ENCODE results near the gene COPZ2. TPM values are rescaled to one million over a fixed set of nuclear protein-coding genes. Genes with fewer than 3 reads are reported as not detected.

Gene COPZ2
- total RNA-seq, 1 donor from 2014 or later, result not detected

DNA sequence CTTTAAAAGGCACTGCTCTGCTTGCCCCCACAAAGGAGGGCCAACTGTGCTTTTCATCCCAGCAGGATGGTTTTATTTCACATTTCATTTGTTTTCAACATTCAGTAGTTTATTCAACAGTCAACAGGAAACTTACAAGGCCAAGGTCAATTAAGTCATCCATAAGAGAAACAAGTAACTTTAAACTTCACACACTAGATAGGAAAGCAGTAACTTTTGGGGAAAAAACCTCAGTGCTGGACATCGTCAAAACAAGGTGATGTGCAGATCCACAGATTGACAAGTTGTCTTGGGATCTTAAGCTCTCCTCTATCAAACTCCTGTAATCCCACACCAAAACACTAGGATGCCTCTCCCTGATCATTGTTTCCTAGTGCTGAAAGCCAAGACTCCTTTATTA, 29.1 kb upstream of the COPZ2 start:
- Mint-ChIP-seq H3K27ac (ENCODE audit: unreplicated experiment) (no peak overlapping the region), H3K4me1 (ENCODE audit: low read depth, unreplicated experiment) (no peaks in the 10 kb centered on the region), H3K9me3 (ENCODE audit: unreplicated experiment) (no peaks in the 10 kb centered on the region), H3K36me3 (ENCODE audit: unreplicated experiment) (peaks cover 4% of the 10 kb centered on the region), H3K4me3 (ENCODE audit: unreplicated experiment) (no peak overlapping the region), H3K27me3 (ENCODE audit: unreplicated experiment) (peaks cover 2% of the 10 kb centered on the region)
- DNase-seq, result no peak
- TF ChIP-seq CTCF (IDR thresholded peaks at IDR 0.05; ENCODE audit: partially characterized antibody, unreplicated experiment), result no peak

DNA sequence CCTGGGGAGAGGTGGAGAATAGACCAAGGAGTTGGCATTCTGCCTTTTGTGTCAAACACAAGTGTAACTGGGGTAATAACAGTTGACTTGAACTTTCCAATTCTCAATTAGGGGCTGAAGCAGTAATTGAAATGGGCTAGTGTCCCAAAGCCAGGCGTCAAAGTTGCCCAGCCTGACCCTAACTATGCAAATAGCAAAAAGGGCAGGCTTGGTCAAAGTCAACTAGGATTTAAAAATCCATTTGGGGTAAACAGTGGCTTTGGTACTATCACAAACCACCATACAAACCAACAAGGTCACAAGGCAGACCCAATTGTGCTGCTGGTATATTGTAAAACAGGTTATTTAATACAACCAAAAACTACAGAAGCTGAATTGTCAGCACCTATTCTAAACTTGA, 28.6 kb upstream of the COPZ2 start:
- Mint-ChIP-seq H3K4me3 (ENCODE audit: unreplicated experiment) (no peak overlapping the region), H3K27me3 (ENCODE audit: unreplicated experiment) (peaks cover 2% of the 10 kb centered on the region), H3K9me3 (ENCODE audit: unreplicated experiment) (no peaks in the 10 kb centered on the region), H3K36me3 (ENCODE audit: unreplicated experiment) (peaks cover 4% of the 10 kb centered on the region), H3K27ac (ENCODE audit: unreplicated experiment) (no peak overlapping the region), H3K4me1 (ENCODE audit: low read depth, unreplicated experiment) (no peaks in the 10 kb centered on the region)
- TF ChIP-seq CTCF (IDR thresholded peaks at IDR 0.05; ENCODE audit: partially characterized antibody, unreplicated experiment), result no peak
- no peak for DNase-seq

GRCh38 chr17:48064638-48065037, 27.0 kb upstream of the COPZ2 start:
- Mint-ChIP-seq H3K27me3 (ENCODE audit: unreplicated experiment) (peaks cover 2% of the 10 kb centered on the region), H3K27ac (ENCODE audit: unreplicated experiment) (peak overlapping the region; percentile 22), H3K4me1 (ENCODE audit: low read depth, unreplicated experiment) (peaks cover 6% of the 10 kb centered on the region), H3K4me3 (ENCODE audit: unreplicated experiment) (no peak overlapping the region), H3K9me3 (ENCODE audit: unreplicated experiment) (peaks cover 5% of the 10 kb centered on the region), H3K36me3 (ENCODE audit: unreplicated experiment) (no peaks in the 10 kb centered on the region)
- TF ChIP-seq CTCF (IDR thresholded peaks at IDR 0.05; ENCODE audit: partially characterized antibody, unreplicated experiment), result no peak
- no peak for DNase-seq

DNA sequence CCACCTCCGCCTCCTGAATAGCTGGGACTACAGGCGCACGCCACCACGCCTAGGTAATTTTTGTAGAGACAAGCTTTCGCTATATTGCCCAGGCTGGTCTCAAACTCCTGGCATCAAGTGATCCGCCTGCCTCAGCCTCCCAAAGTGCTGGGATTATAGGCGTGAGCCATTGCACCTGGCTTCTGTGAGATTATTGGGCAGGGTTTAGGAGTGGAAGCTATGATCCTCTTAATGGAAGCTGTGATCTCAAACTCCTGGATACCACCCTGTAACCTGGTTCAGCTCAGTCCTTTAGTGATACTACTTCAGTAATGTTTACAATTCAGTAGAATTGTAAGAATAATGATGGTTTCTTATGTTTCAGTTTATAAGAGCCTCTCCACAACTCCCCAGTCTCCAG, 24.7 kb upstream of the COPZ2 start:
- no peaks in the 10 kb centered on the region for H3K36me3 Mint-ChIP-seq (ENCODE audit: unreplicated experiment)

GRCh38 chr17:48060249-48060648, 22.7 kb upstream of the COPZ2 start:
- peaks cover 11% of the 10 kb centered on the region for H3K9me3 Mint-ChIP-seq (ENCODE audit: unreplicated experiment)
- no peak for DNase-seq
- H3K27ac Mint-ChIP-seq (ENCODE audit: unreplicated experiment), result peak overlapping the region; percentile 48
- peaks cover 12% of the 10 kb centered on the region for H3K27me3 Mint-ChIP-seq (ENCODE audit: unreplicated experiment)
- no peak for TF ChIP-seq CTCF (IDR thresholded peaks at IDR 0.05; ENCODE audit: partially characterized antibody, unreplicated experiment)
- peaks cover 19% of the 10 kb centered on the region for H3K4me1 Mint-ChIP-seq (ENCODE audit: low read depth, unreplicated experiment)
- H3K36me3 Mint-ChIP-seq (ENCODE audit: unreplicated experiment), result peaks cover 6% of the 10 kb centered on the region
- H3K4me3 Mint-ChIP-seq (ENCODE audit: unreplicated experiment), result no peak overlapping the region

More for the DNA sequence above, 24.7 kb upstream of the COPZ2 start:
- Mint-ChIP-seq H3K27ac (ENCODE audit: unreplicated experiment) (no peak overlapping the region), H3K27me3 (ENCODE audit: unreplicated experiment) (peaks cover 2% of the 10 kb centered on the region), H3K9me3 (ENCODE audit: unreplicated experiment) (peaks cover 5% of the 10 kb centered on the region), H3K4me1 (ENCODE audit: low read depth, unreplicated experiment) (peaks cover 6% of the 10 kb centered on the region), H3K4me3 (ENCODE audit: unreplicated experiment) (no peak overlapping the region)
- no peak for DNase-seq
- no peak for TF ChIP-seq CTCF (IDR thresholded peaks at IDR 0.05; ENCODE audit: partially characterized antibody, unreplicated experiment)
